T-helper 22 cell (primary cell): ENCODE measurements around the gene ZNF609.

Experiments
- DNase-seq: peaks from one replicate; pipeline ENCODE4 v3.0.0-alpha.2; 2020; ENCODE audit warnings: low read depth

The ZNF609 gene

GRCh38 chr15:64653757-64654156 is 193.4 kb downstream of the ZNF609 start:
- no peak for DNase-seq

GRCh38 chr15:64656508-64656907 is 196.1 kb downstream of the ZNF609 start:
- no peak for DNase-seq

- DNase-seq = no peak
Measured at GRCh38 chr15:64665179-64665578, 204.8 kb downstream of the ZNF609 start.

GRCh38 chr15:64667736-64668161 is 207.4 kb downstream of the ZNF609 start:
- DNase-seq = no peak

- DNase-seq = no peak
Measured at GRCh38 chr15:64673866-64674265, 213.5 kb downstream of the ZNF609 start.

- DNase-seq = no peak
Measured at GRCh38 chr15:64678126-64678819, 217.9 kb downstream of the ZNF609 start.

- DNase-seq = no peak
Measured at GRCh38 chr15:64680097-64680496, 219.7 kb downstream of the ZNF609 start.

GRCh38 chr15:64681424-64682024 is 221.1 kb downstream of the ZNF609 start:
- DNase-seq = no peak

- DNase-seq = no peak
Measured at GRCh38 chr15:64682255-64682654, 221.9 kb downstream of the ZNF609 start.

- DNase-seq = no peak
Measured at GRCh38 chr15:64683378-64683777, 223.0 kb downstream of the ZNF609 start.

GRCh38 chr15:64685230-64685888 is 225.0 kb downstream of the ZNF609 start:
- DNase-seq = no peak

GRCh38 chr15:64686130-64686735 is 225.9 kb downstream of the ZNF609 start:
- no peak for DNase-seq

- DNase-seq = no peak
Measured at GRCh38 chr15:64687172-64687571, 226.8 kb downstream of the ZNF609 start.

- no peak for DNase-seq
Measured at GRCh38 chr15:64687688-64688087, 227.3 kb downstream of the ZNF609 start.

- no peak for DNase-seq
Measured at GRCh38 chr15:64688770-64689169, 228.4 kb downstream of the ZNF609 start.

GRCh38 chr15:64690008-64690407 is 229.6 kb downstream of the ZNF609 start:
- DNase-seq = no peak

- DNase-seq = no peak
Measured at GRCh38 chr15:64690578-64691296, 230.4 kb downstream of the ZNF609 start.

GRCh38 chr15:64691896-64692565 is 231.7 kb downstream of the ZNF609 start:
- no peak for DNase-seq

- DNase-seq = no peak
Measured at GRCh38 chr15:64693134-64693533, 232.8 kb downstream of the ZNF609 start.

- DNase-seq = no peak
Measured at GRCh38 chr15:64694816-64695215, 234.4 kb downstream of the ZNF609 start.

GRCh38 chr15:64695561-64695992 is 235.2 kb downstream of the ZNF609 start:
- DNase-seq = no peak

- no peak for DNase-seq
Measured at GRCh38 chr15:64696481-64696880, 236.1 kb downstream of the ZNF609 start.
